ENCODE measurements around the gene ELOVL5.

ELOVL5 gene

DNA sequence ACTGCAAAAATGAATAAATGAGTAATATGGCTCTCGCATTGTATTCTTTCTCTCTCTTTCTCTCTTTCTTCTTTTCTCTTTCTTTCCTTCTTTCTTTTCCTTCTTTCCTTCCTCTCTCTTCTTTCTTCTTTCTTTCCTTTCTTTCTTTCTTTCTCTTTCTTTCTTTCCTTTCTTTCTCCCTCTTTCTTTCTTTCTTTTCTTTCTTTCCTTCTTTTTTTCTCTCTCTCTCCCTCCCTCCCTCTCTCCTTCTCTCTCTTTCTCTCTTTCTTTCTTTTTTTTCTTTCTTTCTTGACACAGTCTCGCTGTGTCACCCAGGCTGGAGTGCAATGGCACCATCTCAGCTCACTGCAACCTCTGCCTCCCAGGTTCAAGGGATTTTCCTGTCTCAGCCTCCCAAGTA, 20.3 kb upstream of the ELOVL5 start:
- TF ChIP-seq, protein P1, sequence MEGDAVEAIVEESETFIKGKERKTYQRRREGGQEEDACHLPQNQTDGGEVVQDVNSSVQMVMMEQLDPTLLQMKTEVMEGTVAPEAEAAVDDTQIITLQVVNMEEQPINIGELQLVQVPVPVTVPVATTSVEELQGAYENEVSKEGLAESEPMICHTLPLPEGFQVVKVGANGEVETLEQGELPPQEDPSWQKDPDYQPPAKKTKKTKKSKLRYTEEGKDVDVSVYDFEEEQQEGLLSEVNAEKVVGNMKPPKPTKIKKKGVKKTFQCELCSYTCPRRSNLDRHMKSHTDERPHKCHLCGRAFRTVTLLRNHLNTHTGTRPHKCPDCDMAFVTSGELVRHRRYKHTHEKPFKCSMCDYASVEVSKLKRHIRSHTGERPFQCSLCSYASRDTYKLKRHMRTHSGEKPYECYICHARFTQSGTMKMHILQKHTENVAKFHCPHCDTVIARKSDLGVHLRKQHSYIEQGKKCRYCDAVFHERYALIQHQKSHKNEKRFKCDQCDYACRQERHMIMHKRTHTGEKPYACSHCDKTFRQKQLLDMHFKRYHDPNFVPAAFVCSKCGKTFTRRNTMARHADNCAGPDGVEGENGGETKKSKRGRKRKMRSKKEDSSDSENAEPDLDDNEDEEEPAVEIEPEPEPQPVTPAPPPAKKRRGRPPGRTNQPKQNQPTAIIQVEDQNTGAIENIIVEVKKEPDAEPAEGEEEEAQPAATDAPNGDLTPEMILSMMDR (conservative IDR thresholded peaks at IDR 0.05), result no peak

GRCh38 chr6:53366128-53366641, 17.4 kb upstream of the ELOVL5 start:
- TF ChIP-seq, protein P1 (conservative IDR thresholded peaks at IDR 0.05), result no peak
- H3K27ac ChIP-seq, result no peak overlapping the region

More for the DNA sequence above, 20.3 kb upstream of the ELOVL5 start:
- no peak overlapping the region for H3K27ac ChIP-seq

DNA sequence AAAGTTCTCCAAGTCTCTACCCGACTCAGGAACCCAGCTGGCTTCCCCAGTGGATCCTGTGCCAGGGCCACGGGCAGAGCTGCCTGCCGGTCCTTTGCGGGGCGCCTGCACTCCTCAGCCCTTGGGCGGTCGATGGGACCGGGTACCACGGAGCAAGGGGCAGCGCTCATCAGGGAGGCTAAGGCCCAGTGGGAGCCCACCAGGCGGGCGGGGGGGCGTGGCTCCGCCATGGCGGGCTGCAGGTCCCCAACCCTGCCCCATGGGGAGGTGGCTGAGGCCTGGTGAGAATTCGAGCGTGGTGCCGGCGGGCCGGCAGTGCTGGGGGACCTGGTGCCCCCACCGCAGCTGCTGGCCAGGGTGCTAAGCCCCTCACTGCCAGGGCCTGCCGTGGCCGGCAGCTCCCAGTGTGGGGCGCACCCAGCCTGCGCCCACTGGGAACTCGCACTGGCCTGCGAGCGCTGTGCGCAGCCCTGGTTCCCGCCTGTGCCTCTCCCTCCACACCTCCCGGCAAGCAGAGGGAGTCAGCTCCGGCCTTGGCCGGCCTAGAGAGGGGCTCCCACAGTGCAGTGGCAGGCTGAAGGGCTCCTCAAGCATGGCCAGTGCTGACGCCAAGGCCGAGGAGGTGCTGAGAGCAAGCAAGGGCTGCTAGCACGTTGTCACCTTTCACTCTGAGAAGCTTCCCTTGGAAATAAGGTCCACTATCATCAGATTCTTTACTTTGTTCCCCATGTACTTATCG, 14.8 kb upstream of the ELOVL5 start:
- TF ChIP-seq, protein P1 (conservative IDR thresholded peaks at IDR 0.05), result no peak
- no peak overlapping the region for H3K27ac ChIP-seq

DNA sequence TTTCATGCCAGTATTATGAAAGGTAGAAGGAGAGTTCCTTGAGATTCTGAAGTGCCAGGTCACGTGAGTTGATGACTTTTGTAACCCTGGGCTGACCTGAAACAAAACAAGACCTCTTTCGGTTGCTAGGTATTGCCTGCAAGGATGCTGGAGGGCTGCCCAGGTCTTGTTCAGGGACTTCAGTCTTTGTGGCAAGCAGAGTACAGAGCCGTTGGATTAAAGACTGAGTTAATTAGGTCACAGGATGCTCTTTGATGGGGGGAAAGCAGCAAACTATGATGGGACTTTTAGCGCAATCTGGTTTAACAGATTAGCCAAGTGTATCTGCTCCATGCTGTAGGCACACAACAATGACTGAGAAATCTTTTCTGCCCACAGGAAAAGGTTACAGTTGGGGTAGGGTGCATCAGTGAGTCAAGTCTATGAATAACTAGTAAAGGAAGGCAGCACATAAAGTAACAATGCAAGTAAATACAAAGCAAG, 12.8 kb upstream of the ELOVL5 start:
- H3K27ac ChIP-seq, result no peak overlapping the region
- TF ChIP-seq, protein P1 (conservative IDR thresholded peaks at IDR 0.05), result no peak

- H3K27ac ChIP-seq, result peak overlapping the region; percentile 73
- TF ChIP-seq, protein P1 (conservative IDR thresholded peaks at IDR 0.05), result no peak
Measured at GRCh38 chr6:53360093-53360912, 11.6 kb upstream of the ELOVL5 start.

DNA sequence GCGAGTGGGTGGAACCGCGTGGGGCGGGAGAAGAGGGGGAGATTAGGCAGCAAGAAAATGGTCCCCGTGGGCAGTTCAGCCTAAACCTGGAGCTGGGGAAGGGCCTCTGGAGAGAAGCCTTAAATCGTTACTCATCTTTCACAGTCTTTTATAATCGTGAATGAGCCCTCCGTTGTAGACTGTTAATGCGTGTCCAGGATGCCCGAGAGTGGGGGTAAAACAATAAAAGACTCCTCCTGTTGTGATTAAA, 11.0 kb upstream of the ELOVL5 start:
- H3K27ac ChIP-seq, result peak overlapping the region; percentile 73
- TF ChIP-seq, protein P1 (conservative IDR thresholded peaks at IDR 0.05), result no peak

DNA sequence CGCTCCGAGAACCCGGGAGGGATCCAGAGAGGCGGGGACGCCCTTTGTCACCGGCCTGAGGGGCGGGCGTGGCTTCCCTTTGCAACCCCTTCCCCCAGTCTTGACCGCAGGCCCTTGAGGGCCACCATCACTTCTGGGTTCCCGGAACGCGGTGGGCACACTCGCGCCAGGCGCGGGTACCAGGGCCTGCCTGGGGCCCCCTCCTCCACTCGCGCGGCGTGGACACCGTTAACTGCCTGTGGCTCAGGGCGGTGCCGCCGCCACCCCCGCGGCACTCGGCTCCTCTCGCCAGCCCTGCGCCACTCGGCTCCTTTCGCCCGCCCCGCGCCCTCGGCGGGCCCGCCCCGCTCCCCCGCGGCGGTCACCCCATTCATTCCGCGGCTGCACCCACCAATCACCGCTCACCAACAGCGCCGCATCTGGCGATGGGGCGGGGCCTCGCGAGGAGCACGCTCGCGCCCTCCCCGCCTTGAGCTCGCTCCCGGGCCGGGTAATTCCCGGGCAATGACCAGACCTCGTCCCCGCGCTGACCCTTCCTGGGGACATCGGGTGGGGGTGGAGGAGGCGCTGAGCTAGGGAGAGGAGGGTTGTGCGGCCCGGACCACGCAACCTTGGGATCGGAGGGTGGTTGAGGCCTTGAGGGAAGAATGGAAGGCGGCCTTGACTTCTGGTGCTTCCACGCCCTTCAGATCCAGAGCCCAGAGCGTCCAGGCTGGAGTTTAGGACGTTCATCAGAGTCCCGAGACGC, 10.5 kb upstream of the ELOVL5 start:
- TF ChIP-seq, protein P1 (conservative IDR thresholded peaks at IDR 0.05), result no peak
- H3K27ac ChIP-seq, result peak overlapping the region; percentile 73
